HL-60/S4 treated with retinoic acid at 250 ng/mL for 4 days and 3 days (cell line): ENCODE measurements around the gene AVPR2.

ENCODE experiments used
- in situ Hi-C: fragments of 300-500 bp; cut with MboI; formaldehyde crosslinking; loops from 2 replicates; pipeline ENCODE4 v1.7.0; 2022; ENCODE audit warnings: low sequenced_read_pairs

Gene AVPR2

GRCh38 chrX:153930011-153930910 lies 25.8 kb downstream of the AVPR2 start:
- in situ Hi-C loops, result no loop called here

- in situ Hi-C loops, result no loop called here
These were observed 26.7 kb downstream of the AVPR2 start for GRCh38 chrX:153931151-153931550.

GRCh38 chrX:153931748-153932147 lies 27.3 kb downstream of the AVPR2 start:
- in situ Hi-C loops, result no loop called here

- in situ Hi-C loops, result no loop called here
These were observed 27.9 kb downstream of the AVPR2 start for GRCh38 chrX:153932220-153932915.

GRCh38 chrX:153933748-153934147 lies 29.3 kb downstream of the AVPR2 start:
- in situ Hi-C loops, result no loop called here

- in situ Hi-C loops, result no loop called here
These were observed 29.8 kb downstream of the AVPR2 start for GRCh38 chrX:153934148-153934761.

- in situ Hi-C loops, result no loop called here
These were observed 30.4 kb downstream of the AVPR2 start, which contains the start of gene NAA10 for GRCh38 chrX:153934762-153935325. NAA10 (minus strand) TSS chrX:153935037; CDS start chrX:153934904, 133 bp downstream.

GRCh38 chrX:153935326-153935851 lies 30.9 kb downstream of the AVPR2 start:
- in situ Hi-C loops, result no loop called here

GRCh38 chrX:153937056-153937455 lies 32.6 kb downstream of the AVPR2 start:
- in situ Hi-C loops, result no loop called here

GRCh38 chrX:153938226-153938786 lies 33.8 kb downstream of the AVPR2 start:
- in situ Hi-C loops, result no loop called here

GRCh38 chrX:153939573-153939972 lies 35.1 kb downstream of the AVPR2 start:
- in situ Hi-C loops, result no loop called here

GRCh38 chrX:153941336-153942252 lies 37.1 kb downstream of the AVPR2 start:
- in situ Hi-C loops, result no loop called here

- in situ Hi-C loops, result no loop called here
These were observed 39.8 kb downstream of the AVPR2 start, which contains the start of gene RENBP for GRCh38 chrX:153944140-153944799. RENBP (minus strand) TSS chrX:153944643; CDS start chrX:153944610, 33 bp downstream.

GRCh38 chrX:153944800-153945150 lies 40.3 kb downstream of the AVPR2 start:
- in situ Hi-C loops, result no loop called here

- in situ Hi-C loops, result no loop called here
These were observed 41.8 kb downstream of the AVPR2 start for GRCh38 chrX:153945956-153946943.

- in situ Hi-C loops, result no loop called here
These were observed 42.7 kb downstream of the AVPR2 start for GRCh38 chrX:153947009-153947769.

- in situ Hi-C loops, result no loop called here
These were observed 43.6 kb downstream of the AVPR2 start for GRCh38 chrX:153948002-153948466.
